Daoy (cell line): Measurements from ENCODE around the gene EBF3. TPM values are rescaled to one million over a fixed set of nuclear protein-coding genes. Genes with fewer than 3 reads are reported as not detected.

ENCODE experiments used
- DNase-seq: peaks from one replicate; pipeline ENCODE4 v3.0.0-alpha.2; 2015; ENCODE audit warnings: low read depth
- total RNA-seq: library from RNA; depleted of rRNA; stranded (reverse); fragments of >200 nt; shearing (Covaris generic); gene quantifications from 2 replicates; pipeline ENCODE4 v1.2.3, GENCODE V29; 2014

EBF3 gene
- total RNA-seq, 1 experiment from 2014 or later, result 3.4 TPM

- no peak for DNase-seq
These were observed 4.3 kb downstream of the EBF3 start for GRCh38 chr10:129959544-129960480.

DNA sequence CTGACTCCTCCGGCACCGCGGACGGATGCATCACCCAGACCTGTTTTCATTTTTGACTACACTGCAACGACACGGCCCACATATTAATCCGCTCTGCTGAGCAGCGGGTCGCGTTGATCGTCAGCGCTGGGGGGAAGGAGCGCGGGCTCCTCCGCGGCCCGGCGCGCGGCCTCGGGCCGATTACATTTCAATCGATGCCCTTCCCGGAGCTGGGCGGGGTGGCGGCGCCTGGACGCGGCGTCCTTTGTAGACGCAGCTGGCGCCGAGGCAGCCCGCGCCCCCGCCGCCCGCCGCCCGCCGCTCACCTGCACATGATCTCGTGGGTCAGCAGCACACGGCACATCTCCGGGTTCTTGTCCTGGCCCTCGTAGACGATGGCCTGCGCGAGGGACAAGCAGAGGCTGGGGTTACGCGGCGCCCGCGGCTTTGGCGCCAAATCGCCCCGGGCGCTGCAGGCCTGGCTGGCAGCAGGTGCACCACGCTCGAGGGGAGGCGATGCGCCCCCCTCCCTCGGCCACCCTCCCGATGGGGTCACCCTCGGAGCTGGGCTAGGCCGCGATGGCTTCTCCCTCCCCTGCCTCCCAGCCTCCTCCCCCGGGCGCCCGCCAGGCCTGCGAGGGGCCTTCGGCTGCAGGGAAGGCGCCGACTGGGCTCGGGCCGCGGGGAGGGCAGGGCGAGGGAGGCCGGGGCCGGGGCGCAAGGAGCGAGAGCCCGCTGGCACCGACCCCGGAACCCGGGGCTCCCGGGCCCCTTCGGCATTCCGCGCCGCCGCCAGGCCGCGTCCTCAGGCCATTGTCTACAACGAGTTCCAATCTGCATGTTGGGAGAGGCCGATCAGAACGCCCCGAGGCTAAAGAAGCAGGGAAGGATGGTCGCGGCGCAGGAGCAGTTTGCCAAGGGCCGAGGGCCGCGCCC lies 5.2 kb downstream of the EBF3 start:
- peak; percentile 50 for DNase-seq

DNA sequence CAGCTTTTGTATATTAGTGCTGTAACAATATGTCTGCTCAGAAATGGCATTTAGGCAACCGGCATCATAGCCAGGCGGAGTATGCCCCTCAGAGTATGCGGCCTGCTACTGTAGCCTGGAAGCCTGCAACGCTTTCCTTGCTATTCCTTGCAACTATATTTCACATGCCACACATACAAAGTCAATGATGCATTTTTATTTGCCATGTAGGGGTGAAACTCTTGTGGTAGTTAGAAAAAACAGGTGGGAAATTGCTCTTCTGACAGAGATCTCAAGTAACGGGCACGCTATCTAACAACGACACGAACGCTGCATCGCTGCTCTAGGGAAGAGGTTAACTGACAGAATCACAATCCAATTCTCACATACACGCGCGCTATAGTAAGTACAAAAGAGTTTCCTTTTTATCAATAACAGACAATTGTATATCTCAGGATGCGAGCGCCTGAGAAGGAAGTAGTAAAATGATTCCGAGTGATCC lies 5.9 kb downstream of the EBF3 start:
- peak; percentile 45 for DNase-seq

DNA sequence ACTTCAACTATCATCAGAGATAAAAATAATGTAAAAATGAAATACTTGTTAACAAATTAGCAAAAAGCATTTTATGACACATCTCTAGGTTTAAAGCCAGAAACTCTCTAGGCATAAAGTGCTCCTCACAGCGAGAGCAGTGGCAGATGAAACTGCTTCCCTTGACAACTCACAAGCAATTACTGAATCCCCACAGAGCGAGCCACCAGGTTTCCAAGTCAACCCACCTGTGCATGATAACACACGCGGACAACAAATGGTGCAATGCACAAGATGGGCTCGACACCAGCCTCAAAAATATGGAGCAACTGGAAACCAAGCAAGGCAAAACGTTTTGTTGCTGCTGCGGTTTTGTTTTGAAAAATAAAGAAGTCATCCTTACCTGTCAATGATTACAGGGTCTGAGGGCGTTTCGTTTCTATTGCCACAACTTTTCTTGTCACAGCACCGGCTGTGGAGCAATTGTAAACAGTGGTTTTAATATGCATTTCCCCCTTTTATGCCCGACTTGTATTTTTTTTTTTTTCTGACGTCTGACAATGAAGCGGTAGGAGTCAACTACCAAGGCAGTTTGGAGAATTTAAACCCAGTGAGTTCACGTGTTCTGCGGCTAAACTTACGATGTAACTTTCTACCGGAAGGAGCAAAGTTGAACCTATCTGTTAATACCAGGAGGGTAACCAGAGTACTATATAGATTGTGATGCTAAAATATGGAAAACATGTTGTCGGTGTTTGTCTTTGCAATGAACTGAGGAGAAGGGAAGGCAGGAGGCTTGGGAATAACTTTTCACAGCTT lies 7.0 kb downstream of the EBF3 start:
- DNase-seq, result no peak

DNA sequence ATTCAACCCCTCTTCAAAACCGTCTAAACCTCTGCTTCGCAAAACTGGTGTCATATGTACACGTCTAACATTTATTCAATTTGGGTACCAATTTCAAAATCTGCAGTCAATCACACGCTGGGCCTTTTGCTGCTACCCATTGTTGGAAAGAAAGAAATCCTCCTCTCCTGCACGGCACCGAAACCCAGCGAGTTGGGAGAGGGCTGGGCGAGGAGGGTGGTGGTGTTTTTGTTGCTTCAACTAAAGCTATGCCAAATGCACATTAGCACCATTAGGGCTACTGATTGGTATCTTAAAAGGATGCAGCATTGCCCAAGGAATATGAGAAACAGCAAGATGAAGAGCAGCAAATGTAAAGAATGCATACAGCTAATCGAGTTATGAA lies 7.8 kb downstream of the EBF3 start:
- no peak for DNase-seq

DNA sequence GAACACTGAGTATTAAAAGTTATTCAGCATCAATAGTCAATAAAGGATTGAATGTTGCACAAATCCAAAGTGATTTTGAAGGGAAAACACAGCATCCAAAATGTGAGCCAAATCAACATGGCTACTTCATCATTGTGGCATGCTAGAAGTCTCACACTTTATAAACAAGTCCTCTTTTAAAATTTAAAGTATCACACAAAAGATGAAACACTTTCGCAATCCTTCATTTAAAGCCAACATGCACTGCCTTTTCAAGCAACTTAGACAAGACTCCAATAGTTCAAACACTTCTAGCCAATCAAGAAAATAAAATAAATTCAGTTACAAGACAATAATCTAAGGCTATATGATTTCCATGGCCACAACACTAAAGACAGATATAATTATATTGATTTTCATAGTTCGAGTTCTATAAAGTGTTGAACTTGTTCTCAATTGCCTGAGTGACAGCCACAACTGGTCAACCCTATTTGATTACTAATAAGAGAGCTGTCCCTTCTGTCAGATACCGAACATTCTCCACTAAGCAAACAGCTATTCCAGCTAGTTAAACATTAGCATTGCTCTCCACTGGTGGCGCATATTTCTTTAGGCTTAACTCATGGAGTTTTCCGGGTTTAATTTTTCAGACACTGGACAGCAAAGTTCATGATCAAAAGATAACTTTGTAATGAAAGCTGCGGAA lies 8.3 kb downstream of the EBF3 start:
- DNase-seq, result no peak

DNA sequence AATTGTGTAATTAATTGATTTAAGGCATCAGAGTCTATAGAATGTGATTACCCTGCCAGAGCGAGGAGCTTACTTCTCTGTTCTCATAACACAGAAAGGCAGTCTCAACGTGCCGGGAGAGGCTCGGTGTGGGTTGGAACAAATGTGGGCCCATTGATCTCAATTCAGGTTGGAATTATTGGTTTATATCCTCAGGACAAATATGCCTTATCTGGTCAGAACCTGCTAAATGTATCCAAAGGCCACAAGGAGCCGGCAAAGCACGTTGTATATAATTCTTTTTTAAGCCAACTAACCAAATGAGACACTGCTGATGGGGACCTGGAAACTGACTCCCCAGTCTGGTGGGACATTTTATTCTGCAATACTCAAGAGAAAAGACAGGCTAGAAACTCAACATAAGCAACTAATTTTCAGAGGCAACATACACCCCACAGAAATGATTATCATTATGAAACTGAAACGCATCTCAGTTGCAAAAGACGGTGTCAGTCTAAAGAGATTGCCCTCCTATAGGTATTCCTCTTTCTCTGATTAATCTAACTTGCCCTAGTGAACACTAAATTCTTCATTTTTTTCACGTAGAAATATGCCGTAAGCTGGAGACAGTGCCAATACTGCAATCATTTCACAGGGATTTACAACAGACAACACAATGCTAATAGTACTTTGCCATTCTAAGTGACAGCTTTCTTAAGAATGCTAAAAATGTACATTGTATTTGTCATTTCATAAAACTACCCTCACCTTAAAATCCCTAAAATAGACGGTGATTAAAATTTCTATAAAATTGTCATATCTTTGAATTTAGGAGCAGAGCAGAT lies 9.4 kb downstream of the EBF3 start:
- no peak for DNase-seq

- no peak for DNase-seq
These were observed 10.7 kb downstream of the EBF3 start for GRCh38 chr10:129953119-129954051.

- DNase-seq, result no peak
These were observed 11.5 kb downstream of the EBF3 start for GRCh38 chr10:129952378-129953118.

- DNase-seq, result no peak
These were observed 12.2 kb downstream of the EBF3 start for GRCh38 chr10:129951970-129952265.

GRCh38 chr10:129951101-129951969 lies 12.7 kb downstream of the EBF3 start:
- no peak for DNase-seq

DNA sequence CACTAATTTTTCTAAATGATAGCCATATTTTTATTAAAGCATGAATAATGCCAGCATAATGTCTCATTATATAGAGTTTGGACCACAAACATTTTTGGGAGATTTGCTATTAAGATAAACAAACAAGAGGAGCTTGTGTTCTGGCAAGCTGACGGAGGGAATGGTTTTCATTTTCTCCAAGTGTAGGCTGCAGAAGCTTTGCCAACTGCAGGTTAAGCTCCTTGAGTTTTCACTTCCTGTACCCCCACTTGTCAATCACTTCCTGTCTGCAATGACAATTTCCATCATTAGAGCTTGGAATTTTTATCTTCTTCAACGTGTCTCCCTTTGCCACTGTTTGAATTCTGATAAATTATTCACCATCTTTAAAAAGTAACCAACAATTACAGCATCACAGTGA lies 13.4 kb downstream of the EBF3 start:
- DNase-seq, result no peak

DNA sequence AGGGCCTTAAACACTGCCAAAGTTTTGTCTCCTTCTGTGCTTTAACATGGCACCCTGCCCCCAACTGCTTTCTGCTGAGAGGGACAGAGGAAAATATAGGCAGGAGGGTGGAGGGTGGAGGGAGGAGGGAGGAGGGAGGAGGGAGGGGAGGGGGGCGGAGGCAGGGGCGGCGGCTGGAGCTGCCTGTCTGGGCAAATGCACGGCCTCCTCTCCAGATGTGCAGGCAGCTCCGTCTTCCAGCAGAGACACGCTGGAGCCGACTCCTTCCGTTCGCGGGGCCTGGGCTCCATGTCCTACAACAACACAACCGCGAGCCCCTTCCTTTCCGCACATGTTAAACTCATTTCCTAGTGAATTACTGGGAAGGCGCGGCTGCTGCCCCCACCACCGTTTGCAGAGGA lies 14.2 kb downstream of the EBF3 start:
- DNase-seq, result peak; percentile 78

- no peak for DNase-seq
These were observed 14.7 kb downstream of the EBF3 start for GRCh38 chr10:129949411-129949810.

GRCh38 chr10:129946859-129947258 lies 17.2 kb downstream of the EBF3 start:
- no peak for DNase-seq

- no peak for DNase-seq
These were observed 17.9 kb downstream of the EBF3 start for GRCh38 chr10:129945941-129946760.

DNA sequence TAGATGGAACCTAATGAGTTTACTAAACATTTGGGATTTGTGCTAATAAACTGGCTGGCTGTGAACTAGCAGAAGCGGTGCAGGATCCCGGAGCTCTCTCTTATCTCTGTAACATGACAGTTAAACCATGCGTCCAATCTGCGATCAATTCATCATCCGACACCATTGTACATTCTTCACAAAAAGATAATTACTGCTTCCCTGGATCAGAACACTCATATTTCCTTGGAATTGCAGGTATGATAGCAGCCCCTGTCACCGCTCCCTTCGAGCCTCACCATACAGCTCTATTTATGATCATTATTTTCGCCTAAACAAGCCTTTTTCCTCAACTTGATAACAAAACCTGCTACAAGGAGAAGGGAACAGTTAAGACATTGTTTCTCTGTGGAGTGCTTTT lies 18.5 kb downstream of the EBF3 start:
- no peak for DNase-seq
